ENCODE measurements around the gene ZFAND2B. TPM values are rescaled to one million over a fixed set of nuclear protein-coding genes. Genes with fewer than 3 reads are reported as not detected.

ZFAND2B gene
- total and polyA plus RNA-seq, 10 donors: 39.4 to 77.7 (median 52.4) TPM

DNA sequence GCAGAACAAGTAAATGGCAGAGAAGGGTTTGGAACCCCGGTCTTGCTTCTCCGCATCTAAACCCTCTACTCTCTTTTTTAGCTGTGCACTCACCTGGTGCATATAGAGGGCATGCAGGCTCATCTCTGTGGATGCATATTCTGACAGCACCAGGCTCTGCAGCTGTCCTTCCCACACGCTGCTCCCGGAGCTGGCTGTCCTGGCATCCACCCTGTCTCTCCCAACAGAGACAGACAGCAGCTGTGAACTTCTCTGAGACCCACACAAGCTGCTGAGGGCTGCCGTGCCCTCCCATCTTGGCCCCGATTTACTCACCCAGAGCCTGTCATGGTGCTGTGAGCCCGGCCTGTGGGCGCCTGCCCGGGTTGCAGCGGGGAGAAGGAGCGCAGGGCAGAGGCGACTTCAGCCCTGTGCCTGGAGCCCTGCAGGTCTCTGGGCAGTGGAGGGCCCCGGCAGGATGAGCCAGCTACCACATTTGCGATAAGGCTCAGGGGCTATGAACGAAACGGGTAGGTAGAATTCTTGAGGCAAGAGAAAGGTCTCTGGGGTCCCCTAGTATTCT lies 15.5 kb downstream of the ZFAND2B start:
- H3K9me3 ChIP-seq: no peaks in the 10 kb centered on the region
- intact Hi-C loops (cut with DNase I; ENCODE audit: low total_unique reads): no loop called here
- peaks cover 23 to 76% (median 46%) of the 10 kb centered on the region in 6 donors for H3K4me1 ChIP-seq
- peaks cover 0 to 78% (median 68%) of the 10 kb centered on the region in 6 donors for H3K36me3 ChIP-seq
- H3K27ac ChIP-seq: no peak overlapping the region
- no peak overlapping the region for H3K4me3 ChIP-seq
- 93 to 97% (median 95%) methylated on average over 11 to 16 of the region's 16 CpGs for WGBS, 5 donors
- TF ChIP-seq, protein P1, sequence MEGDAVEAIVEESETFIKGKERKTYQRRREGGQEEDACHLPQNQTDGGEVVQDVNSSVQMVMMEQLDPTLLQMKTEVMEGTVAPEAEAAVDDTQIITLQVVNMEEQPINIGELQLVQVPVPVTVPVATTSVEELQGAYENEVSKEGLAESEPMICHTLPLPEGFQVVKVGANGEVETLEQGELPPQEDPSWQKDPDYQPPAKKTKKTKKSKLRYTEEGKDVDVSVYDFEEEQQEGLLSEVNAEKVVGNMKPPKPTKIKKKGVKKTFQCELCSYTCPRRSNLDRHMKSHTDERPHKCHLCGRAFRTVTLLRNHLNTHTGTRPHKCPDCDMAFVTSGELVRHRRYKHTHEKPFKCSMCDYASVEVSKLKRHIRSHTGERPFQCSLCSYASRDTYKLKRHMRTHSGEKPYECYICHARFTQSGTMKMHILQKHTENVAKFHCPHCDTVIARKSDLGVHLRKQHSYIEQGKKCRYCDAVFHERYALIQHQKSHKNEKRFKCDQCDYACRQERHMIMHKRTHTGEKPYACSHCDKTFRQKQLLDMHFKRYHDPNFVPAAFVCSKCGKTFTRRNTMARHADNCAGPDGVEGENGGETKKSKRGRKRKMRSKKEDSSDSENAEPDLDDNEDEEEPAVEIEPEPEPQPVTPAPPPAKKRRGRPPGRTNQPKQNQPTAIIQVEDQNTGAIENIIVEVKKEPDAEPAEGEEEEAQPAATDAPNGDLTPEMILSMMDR (IDR thresholded peaks at IDR 0.05 in 8 of 11, conservative IDR thresholded peaks at IDR 0.05 in 3 of 11): no peak
- TF ChIP-seq POLR2AphosphoS5 (IDR thresholded peaks at IDR 0.05): peak in 1 of 3 donors; percentile 30
- H3K27me3 ChIP-seq (replicated peaks in 1 of 7): no peaks in the 10 kb centered on the region
- DNase-seq: peak; percentile 71

GRCh38 chr2:219223831-219224610 lies 17.4 kb downstream of the ZFAND2B start:
- H3K9me3 ChIP-seq: no peaks in the 10 kb centered on the region
- H3K27ac ChIP-seq: no peak overlapping the region
- H3K36me3 ChIP-seq: peaks cover 0 to 86% (median 68%) of the 10 kb centered on the region in 6 donors
- WGBS, 5 donors: 91 to 95% (median 92%) methylated on average over 27 to 31 of the region's 31 CpGs
- no peaks in the 10 kb centered on the region for H3K27me3 ChIP-seq (replicated peaks in 1 of 7)
- TF ChIP-seq, protein P1 (IDR thresholded peaks at IDR 0.05 in 8 of 11, conservative IDR thresholded peaks at IDR 0.05 in 3 of 11): no peak
- TF ChIP-seq POLR2AphosphoS5 (IDR thresholded peaks at IDR 0.05) (no peak), POLR2A (IDR thresholded peaks at IDR 0.05) (no peak)
- no peak overlapping the region for H3K4me3 ChIP-seq
- no peak for DNase-seq
- H3K4me1 ChIP-seq: peaks cover 20 to 76% (median 45%) of the 10 kb centered on the region in 6 donors
- intact Hi-C loops (cut with DNase I; ENCODE audit: low total_unique reads): no loop called here

- Histone ChIP-seq H3K4me1 (peaks cover 12 to 66% (median 36%) of the 10 kb centered on the region in 6 donors), H3K36me3 (peaks cover 0 to 75% (median 62%) of the 10 kb centered on the region in 6 donors), H3K9me3 (no peaks in the 10 kb centered on the region), H3K27ac (peak overlapping the region in 5 of 8 donors; percentile 26 to 72 (median 67)), H3K4me3 (peak overlapping the region in 1 of 8 donors; percentile 2), H3K27me3 (replicated peaks in 1 of 7) (no peaks in the 10 kb centered on the region)
- TF ChIP-seq POLR2AphosphoS5 (IDR thresholded peaks at IDR 0.05): peak in 1 of 3 donors; percentile 61
- TF ChIP-seq, protein P1 (IDR thresholded peaks at IDR 0.05 in 8 of 11, conservative IDR thresholded peaks at IDR 0.05 in 3 of 11): no peak
- no peak for DNase-seq
- WGBS, 5 donors: 42 to 74% (median 52%) methylated on average over 3 of the region's 3 CpGs
- intact Hi-C loops (cut with DNase I; ENCODE audit: low total_unique reads): loop anchor here (5.0 kb wide), 1 partner anchor 52 kb away; the partner anchor contains the start of gene DNAJB2
These were observed 18.8 kb downstream of the ZFAND2B start for GRCh38 chr2:219225350-219225749.

Measured in spleen (tissue), 11 donors.